ENCODE measurements around the gene LIME1.

The LIME1 gene

GRCh38 chr20:63735859-63736718 is at the start of gene LIME1:
Gene LIME1, plus strand, starts transcription at chr20:63736664. Its CDS starts 886 bp downstream, at chr20:63737550.
- DNase-seq: no peak

DNA sequence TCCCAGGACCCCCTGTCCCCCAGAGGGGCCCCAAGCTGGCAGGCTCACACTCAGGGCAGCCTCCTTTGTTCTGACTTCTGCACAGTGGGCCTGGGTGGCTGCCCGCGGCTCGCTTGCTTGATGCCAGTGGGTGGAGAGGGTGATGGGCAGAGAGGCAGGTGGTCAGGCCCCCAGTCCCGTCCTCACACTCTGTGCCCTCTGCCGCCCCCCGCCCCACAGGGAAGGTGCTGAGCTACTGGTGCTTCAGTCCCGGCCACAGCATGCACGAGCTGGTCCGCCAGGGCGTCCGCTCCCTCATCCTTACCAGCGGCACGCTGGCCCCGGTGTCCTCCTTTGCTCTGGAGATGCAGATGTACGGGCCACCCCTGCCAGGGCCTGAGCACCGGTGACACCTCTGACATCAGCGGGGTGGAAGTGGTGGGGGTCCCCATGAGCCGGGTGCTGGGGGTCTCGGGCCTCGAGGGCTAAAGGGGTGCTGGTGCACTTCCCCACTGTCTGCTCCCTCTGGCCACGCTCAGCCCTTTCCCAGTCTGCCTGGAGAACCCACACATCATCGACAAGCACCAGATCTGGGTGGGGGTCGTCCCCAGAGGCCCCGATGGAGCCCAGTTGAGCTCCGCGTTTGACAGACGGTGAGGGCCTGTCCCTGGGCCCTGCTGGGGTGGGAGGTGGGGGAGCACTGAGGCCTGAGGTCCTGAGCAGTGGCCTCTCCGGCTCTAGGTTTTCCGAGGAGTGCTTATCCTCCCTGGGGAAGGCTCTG is 48.9 kb upstream of the LIME1 start:
- no peak for DNase-seq

- DNase-seq: no peak
These were observed 48.0 kb upstream of the LIME1 start for GRCh38 chr20:63688228-63689045.

DNA sequence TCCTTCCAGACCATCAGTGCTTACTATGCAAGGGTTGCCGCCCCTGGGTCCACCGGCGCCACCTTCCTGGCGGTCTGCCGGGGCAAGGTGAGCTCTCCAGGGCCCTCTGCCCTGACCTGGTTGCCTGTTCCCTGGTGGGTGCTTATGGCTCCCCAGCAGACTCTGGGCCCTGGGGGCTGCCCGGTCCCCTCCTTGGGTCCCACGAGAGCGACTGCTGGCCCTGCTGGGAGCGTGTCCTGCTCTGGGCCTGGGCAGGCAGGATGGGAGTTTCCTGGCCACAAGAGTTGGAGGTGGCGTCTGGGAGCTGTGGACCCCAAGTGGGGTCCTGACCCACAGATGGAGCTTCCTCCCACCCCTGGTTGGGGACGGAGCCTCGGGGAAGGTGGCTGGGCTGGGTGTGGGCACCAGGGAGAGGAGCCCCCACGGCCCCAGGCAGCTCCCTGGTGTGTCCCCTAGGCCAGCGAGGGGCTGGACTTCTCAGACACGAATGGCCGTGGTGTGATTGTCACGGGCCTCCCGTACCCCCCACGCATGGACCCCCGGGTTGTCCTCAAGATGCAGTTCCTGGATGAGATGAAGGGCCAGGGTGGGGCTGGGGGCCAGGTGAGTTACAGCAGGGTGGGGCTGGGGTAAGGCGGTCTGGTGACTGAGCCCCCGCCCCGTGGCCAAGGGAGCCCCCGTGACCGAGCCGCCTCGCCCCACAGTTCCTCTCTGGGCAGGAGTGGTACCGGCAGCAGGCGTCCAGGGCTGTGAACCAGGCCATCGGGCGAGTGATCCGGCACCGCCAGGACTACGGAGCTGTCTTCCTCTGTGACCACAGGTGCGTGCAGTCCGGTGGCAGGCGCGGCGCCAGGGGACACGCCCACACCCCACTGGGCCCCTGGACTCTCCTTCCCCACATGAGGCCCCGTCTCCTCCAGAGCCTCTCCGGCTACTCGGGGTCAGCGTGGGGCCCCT is 47.1 kb upstream of the LIME1 start:
- DNase-seq: no peak

GRCh38 chr20:63690003-63690897 is 46.2 kb upstream of the LIME1 start:
- no peak for DNase-seq

DNA sequence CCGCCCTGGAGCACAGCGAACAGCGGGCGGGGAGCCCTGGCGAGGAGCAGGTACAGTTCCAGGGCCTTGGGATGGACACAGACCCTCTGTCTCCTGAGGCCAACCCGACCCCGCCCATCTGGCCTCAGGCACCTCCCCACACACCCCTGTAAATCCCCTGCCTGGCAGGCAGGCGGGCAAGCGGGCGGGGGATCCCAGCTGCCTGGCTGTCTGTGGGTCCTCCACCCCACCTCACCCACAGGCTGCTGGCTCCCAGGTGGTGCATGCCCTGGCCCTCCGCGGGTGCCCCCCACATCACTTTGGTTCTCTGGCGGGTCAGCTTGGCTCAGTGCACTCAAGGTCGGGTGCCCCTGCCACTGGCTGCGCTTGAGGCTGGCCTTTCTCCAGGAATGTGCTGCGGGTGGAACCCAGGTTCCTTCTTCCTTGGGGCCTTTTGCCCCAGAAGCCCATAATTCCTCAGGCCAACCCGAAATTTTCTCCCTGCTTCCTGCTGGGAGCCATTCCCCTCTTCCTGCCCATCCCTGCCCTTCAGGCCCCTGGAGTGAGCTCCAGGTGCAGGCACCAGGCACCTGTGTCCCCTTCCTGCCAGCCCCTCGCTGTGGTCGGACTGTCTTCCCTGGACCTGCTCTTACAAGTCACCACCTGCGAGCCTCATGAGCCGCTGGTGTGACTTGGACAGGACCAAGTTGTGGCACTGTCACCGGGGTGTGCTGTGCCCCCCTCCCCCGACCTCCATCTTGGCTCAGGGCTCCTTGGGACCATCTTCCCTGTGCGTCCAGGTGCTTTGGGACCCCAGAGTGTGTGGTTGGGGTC is 45.4 kb upstream of the LIME1 start:
- no peak for DNase-seq

GRCh38 chr20:63691711-63692435 is 44.6 kb upstream of the LIME1 start:
- no peak for DNase-seq

DNA sequence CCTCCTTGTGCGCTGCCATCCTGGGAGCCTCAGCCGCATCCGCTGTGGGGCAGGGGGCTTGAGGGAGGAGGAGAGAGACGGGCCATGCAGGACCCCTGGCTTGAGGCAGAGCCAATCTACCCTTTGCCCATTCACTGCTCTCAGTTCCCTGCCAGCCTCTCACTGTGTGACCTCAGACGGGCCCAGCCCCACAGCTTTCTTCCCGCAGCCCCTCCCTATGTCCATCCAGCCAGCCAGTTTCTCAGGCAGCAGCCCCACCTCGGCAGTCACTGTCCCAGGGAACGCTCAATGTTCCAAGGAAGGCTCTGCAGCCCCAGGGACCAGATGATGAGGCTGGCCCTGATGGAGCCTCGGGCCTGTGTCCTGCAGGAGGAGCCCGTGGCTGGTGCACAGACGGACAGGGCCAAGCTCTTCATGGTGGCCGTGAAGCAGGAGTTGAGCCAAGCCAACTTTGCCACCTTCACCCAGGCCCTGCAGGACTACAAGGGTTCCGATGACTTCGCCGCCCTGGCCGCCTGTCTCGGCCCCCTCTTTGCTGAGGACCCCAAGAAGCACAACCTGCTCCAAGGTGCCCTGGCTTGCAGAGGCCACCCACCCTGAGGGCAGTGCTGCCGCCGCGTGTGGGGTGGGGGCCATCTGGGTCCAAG is 43.9 kb upstream of the LIME1 start:
- DNase-seq: no peak

GRCh38 chr20:63693083-63693732 is 43.3 kb upstream of the LIME1 start:
- no peak for DNase-seq

- no peak for DNase-seq
These were observed 42.5 kb upstream of the LIME1 start for GRCh38 chr20:63693733-63694583.

GRCh38 chr20:63694584-63695423 is 41.7 kb upstream of the LIME1 start:
- DNase-seq: no peak

GRCh38 chr20:63695424-63696305 is 40.8 kb upstream of the LIME1 start:
- no peak for DNase-seq

GRCh38 chr20:63696306-63696627 is 40.2 kb upstream of the LIME1 start:
- no peak for DNase-seq

- DNase-seq: no peak
These were observed 39.7 kb upstream of the LIME1 start, which contains the start of gene TNFRSF6B for GRCh38 chr20:63696628-63697356. Gene TNFRSF6B, plus strand, starts transcription at chr20:63696652. Its CDS starts 116 bp downstream, at chr20:63696768.

Measured in KG1 (cell line).